ENCODE results near the gene PGAM2. TPM values are rescaled to one million over a fixed set of nuclear protein-coding genes. Genes with fewer than 3 reads are reported as not detected.

The PGAM2 gene
- total RNA-seq, 1 experiment from 2014 or later, result 8.7 TPM

DNA sequence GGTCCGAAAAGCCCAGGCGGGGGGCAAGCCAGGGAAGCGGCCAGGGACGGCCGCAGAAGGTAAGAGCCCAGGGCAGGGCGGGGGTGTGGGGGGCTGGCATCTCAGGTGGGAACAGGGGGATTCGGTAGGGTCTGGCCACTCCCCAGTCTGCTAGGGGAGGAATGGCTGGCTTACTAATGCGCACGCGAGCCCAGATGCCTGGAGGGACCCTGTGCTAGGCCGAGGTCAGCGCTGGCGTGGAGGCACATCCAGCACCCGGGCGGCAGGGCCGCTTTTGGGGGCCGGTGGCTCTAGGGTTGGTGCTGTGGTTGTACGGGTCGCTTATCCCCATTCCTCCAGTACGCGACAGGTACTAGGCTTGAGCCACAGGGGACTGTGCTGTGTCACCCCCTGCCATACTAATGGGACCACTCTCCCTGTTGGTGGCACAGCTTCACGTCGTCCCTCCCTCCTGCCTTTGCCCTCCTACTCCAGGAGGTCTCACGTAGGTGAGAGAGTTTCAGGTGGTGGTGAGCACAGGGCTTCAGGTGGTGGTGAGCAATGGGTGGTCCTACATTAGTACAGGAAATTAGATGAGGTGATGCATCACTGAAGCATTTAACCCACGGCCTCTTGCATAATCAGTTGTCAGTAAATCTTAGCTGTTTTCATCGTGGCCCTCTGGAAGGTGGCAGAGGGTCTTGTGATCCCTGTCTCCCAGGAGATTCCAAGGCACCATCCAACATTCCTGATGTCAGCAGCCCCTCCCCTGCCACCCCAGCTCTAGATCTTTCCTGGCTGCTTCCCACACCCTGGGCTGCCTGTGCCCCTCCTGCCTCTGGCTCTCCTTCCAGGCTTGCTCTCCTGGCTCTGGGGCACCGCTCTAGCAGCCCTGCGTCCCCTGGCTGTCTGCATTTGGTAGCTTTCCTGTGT lies 39.7 kb upstream of the PGAM2 start:
- Histone ChIP-seq H2BK15ac (ENCODE audit: low read depth, low read length) (no peak overlapping the region), H3K4ac (ENCODE audit: low read depth, low read length) (no peak overlapping the region), H3K14ac (ENCODE audit: insufficient read depth, low read length) (no peak overlapping the region), H4K8ac (replicated peaks; ENCODE audit: insufficient read length, low read depth, low read length) (no peak overlapping the region), H2BK20ac (ENCODE audit: low read depth, low read length, poor library complexity, severe bottlenecking) (no peak overlapping the region), H3K23me2 (ENCODE audit: insufficient read length, low read depth, low read length, poor library complexity, severe bottlenecking) (peaks cover 10% of the 10 kb centered on the region), H3K79me2 (ENCODE audit: insufficient read depth, low read length) (no peaks in the 10 kb centered on the region), H2BK120ac (ENCODE audit: low read depth, low read length, poor library complexity, severe bottlenecking) (no peak overlapping the region), H3K18ac (ENCODE audit: insufficient read length, low read depth, low read length) (no peak overlapping the region), H2BK5ac (ENCODE audit: insufficient read length, low read length) (no peak overlapping the region), H3K56ac (ENCODE audit: insufficient read length, low read depth, low read length) (no peak overlapping the region), H3K4me1 (ENCODE audit: insufficient read depth, low read length) (no peaks in the 10 kb centered on the region; the same call in 1 of the 2 replicates), H4K5ac (ENCODE audit: insufficient read length, low read depth, low read length) (no peak overlapping the region), H3K4me2 (ENCODE audit: insufficient read depth, insufficient read length, low read length) (peak overlapping the region; percentile 37), H3K27me3 (ENCODE audit: insufficient read depth, low read length) (no peaks in the 10 kb centered on the region; the same call in 1 of the 2 replicates), H4K91ac (ENCODE audit: insufficient read length, low read depth, low read length) (no peak overlapping the region), H3K23ac (ENCODE audit: insufficient read length, low read depth, low read length) (no peak overlapping the region), H4K20me1 (ENCODE audit: control insufficient read depth, insufficient read depth, insufficient read length) (no peaks in the 10 kb centered on the region), H3K9ac (ENCODE audit: extremely low read depth, insufficient read length, low read length) (no peak overlapping the region), H2BK12ac (ENCODE audit: insufficient read length, low read depth, low read length) (no peak overlapping the region), H3K79me1 (ENCODE audit: insufficient read depth, low read depth, low read length, poor library complexity, severe bottlenecking) (no peaks in the 10 kb centered on the region), H2AFZ (ENCODE audit: low read length) (no peak overlapping the region), H3T11ph (ENCODE audit: low read length) (no peak overlapping the region), H2AK5ac (ENCODE audit: insufficient read length, low read length) (no peak overlapping the region), H3K9me3 (ENCODE audit: control insufficient read depth, low read depth, low read length) (no peaks in the 10 kb centered on the region), H3K27ac (ENCODE audit: insufficient read length, low read depth, low read length) (no peak overlapping the region)
- Mint-ChIP-seq H3K4me1 (peaks cover 11 to 17% of the 10 kb centered on the region in 2 experiments), H3K27me3 (ENCODE audit: low read depth) (peaks cover 30% of the 10 kb centered on the region), H3K4me3 (peak overlapping the region; percentile 74 to 85), H3K9me3 (no peaks in the 10 kb centered on the region), H3K27ac (peak overlapping the region in 1 of 3 experiments; percentile 36; a peak in 1 of 7 replicates), H3K36me3 (ENCODE audit: insufficient read depth in 1 of 3, low read depth in 3 of 3) (peaks cover 2 to 7% (median 6%) of the 10 kb centered on the region in 3 experiments; a peak in 5 of 7 replicates)
- no peak for DNase-seq
- TF ChIP-seq, protein P1, sequence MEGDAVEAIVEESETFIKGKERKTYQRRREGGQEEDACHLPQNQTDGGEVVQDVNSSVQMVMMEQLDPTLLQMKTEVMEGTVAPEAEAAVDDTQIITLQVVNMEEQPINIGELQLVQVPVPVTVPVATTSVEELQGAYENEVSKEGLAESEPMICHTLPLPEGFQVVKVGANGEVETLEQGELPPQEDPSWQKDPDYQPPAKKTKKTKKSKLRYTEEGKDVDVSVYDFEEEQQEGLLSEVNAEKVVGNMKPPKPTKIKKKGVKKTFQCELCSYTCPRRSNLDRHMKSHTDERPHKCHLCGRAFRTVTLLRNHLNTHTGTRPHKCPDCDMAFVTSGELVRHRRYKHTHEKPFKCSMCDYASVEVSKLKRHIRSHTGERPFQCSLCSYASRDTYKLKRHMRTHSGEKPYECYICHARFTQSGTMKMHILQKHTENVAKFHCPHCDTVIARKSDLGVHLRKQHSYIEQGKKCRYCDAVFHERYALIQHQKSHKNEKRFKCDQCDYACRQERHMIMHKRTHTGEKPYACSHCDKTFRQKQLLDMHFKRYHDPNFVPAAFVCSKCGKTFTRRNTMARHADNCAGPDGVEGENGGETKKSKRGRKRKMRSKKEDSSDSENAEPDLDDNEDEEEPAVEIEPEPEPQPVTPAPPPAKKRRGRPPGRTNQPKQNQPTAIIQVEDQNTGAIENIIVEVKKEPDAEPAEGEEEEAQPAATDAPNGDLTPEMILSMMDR (conservative IDR thresholded peaks at IDR 0.05), result no peak
- WGBS (ENCODE audit: extremely low coverage, insufficient read length, low lambda C conversion rate), result no CpG with 5 or more reads among the region's 28 CpGs

Measured in H9 (cell line).